Activated CD4-positive, alpha-beta T cell treated with anti-CD3 and anti-CD28 coated beads for 24 hours (primary cell): ENCODE data around the gene FGF21.
"Not testable (repeated sequence)": the region's sequence is repeated elsewhere in the genome, so short reads cannot be mapped to it uniquely, and the experiment has no call there.

Experiments used
- DNase-seq, 2 donors: peaks; one replicate each; pipeline ENCODE4 v3.0.0-alpha.2; 2020; ENCODE audit warnings: low read depth in 2 of 2

FGF21 gene, protein sequence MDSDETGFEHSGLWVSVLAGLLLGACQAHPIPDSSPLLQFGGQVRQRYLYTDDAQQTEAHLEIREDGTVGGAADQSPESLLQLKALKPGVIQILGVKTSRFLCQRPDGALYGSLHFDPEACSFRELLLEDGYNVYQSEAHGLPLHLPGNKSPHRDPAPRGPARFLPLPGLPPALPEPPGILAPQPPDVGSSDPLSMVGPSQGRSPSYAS

DNA sequence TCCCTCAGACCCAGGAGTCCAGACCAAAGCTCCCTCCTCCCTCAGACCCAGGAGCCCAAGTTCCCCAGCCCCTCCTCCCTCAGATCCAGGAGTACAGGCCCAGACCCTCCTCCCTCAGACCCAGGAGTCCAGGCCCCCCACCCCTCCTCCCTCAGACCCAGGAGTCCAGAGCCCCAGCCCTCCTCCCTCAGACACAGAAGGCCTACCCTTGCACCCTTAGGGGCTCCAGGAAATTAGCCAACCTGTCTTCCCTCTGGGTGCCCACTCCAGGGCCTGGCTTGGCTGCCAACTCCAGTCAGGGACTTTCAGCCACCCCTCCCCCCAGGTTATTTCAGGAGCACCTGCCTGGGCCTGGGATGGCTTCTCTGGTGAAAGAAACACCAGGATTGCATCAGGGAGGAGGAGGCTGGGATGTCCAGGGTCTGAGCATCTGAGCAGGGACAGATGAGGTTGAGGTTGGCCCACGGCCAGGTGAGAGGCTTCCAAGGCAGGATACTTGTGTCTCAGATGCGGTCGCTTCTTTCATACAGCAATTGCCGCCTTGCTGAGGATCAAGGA, at the start of gene FGF21:
Gene FGF21, plus strand, starts transcription at position 441 of the 558 bp plus-strand sequence. CDS start 713 bp downstream, outside the sequence.
- DNase-seq, result no peak

DNA sequence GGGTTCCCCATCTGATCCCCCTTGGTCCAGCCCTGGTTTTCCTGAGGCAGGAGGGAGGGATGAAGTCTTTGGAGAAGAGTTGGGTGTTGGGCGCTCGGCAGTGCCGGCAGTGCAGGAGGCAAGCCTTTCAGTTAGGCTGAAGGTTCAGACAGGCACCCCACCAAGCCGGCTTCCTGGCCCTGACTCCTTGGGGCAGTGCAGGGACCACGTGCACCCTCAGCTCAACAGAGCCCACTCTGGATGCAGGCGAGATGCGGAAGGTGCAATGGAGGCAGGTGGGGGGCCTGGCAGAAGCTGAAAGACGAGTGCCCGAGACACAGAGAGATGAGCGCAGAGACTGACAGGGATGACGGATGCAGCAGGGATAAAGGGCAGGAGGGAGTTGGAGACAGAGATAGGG, 46.9 kb upstream of the FGF21 start:
- DNase-seq, result no peak

DNA sequence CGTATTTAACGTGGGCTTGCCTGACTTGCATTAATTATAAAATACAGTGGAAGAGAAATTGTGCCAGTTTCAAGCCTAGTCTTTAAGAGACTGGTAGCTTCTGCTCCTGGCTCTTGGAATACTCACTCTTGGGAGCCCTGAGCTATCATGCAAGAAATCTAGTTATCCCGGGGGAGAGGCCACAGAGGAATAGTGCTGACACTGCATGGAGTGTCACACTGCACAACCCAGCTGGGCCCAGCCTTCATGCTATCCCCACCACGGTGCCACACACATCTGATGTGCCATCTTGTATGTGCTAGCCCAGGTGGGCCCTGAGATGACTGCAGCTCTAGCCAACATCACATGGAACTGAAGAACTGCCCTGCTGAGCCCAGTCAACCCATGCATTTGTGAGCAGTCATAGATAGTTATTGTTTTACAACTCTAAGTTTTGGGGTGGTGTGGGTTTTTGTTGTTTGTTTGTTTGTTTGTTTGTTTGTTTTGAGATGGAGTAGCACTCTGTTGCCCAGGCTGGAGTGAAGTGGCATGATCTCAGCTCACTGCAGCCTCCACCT, 44.1 kb upstream of the FGF21 start:
- DNase-seq, result no peak

DNA sequence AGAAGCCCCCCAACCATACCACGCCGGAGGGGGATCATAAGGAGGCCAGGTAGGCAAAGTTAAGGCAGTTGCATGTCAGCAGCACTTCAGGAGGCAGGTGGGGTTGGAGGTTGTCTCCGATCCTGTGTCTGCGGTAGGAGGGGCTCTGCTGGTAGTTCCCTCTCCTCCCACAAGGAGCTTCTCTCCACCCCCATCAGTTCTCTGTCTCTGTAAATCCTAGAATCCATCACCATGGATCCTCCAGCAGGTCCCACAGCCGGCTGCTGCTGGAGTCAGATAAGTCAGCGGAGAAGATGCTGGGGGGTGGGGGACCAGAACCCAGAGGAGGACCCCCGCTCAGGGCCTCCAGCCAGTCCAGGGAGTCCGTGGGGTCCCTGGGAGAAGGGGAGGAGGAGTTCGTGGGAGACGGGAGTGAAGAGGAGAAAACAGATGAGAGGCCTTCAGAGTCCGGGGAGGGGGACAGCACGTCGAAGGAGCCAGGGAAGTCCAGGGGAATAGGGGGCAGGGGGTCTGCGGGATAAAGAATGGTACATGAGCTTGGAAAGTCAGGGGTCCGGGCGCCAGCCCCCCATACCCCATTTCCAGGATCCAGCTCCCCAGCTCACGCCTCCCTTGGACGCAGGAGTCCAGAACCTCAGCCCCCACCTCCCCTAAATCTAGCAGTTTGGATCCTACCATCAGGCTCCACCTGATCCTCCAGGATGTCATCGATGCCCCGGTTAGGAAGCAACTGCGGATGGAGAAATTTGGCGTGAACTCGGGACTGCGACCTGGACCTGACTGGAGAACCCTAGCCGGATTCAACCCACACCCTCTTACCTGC, 42.1 kb upstream of the FGF21 start:
- DNase-seq, result no peak

DNA sequence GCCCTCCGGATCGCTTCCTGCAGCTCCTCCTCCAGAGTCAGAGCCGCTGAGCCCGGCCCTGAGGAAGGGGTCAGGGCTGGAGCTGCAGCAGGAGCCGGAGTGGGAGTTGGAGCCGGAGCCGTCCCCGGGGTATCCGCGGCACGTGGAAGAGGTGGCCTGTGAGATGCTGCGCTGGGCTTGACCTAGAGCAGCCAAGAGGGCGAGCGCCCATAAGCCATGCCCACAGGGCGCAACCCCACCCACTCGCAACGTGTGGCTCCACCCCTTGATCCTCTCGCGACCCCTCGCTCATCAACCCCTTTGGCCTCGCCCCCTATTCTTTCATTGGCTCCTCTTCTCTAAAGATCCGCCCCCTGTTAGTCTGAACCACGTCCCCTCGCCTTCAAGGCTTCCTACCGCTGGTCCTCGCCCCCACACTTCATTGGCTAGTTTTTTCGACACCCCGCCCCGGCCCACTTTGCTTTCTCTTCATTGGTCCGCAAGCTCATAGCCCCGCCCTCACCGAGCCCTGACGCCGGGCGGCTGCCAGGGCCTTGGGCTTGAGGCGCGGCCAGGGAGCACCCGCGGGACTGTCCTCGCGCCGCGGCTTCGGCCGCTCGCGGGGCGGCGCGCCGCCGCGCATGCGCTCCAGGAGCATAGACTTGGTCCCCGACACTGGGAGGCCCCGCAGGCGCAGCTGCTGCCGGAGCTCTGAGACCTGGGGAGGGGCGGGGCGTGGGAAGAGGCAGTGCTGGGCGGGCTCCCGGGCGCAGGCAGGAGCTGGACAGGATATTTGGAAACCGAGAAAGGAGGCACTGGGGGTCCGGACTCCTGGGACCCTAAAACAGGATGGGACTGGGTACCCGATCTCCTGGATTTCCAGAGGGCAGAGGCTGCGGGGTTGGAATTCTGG, 41.2 kb upstream of the FGF21 start:
- DNase-seq, result peak; percentile 92 to 96

DNA sequence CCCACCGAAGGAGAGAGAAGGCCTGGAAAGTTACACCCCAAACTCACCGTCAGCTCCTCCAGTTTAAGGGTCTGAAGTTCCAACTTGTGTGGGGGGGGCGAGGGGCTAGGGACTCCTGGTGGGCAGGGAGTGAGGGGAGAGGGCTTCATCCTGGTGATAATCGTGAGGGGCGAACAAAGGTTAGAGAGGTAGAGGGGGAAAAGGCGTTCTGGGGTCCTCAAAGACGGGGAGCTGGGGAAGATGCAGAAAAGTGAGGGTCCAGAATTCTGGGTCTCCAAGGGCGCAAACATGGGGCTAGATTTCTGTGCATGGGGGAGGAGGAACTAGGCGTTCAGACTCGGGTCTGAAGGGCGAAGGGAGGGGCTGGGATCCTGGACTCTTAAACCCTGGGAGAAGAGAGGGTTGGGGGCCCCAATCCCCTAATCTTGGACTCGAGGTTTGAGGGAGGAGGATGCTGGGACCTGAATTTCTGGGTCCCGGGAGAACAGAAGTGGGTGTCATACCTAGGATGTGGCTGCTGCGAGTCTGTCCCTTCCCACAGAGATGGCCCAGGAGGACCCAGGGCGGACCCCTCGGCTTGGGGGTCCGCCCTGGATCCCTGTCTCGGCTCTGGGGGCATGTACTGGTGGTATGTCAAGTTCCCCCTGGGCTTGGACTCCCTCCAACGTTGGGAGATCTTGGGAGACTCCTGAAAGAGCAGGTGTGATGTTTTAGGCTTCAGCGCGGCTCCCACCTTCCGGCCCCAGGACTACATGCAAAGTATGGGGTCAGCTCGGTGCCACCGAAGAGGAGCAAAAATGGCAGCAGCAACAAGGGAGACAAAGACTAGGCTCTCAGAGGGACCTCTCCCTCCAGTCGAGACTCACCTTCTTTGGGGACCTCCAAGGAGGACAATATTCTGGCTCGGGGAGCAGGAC, 40.3 kb upstream of the FGF21 start:
- DNase-seq, result no peak

DNA sequence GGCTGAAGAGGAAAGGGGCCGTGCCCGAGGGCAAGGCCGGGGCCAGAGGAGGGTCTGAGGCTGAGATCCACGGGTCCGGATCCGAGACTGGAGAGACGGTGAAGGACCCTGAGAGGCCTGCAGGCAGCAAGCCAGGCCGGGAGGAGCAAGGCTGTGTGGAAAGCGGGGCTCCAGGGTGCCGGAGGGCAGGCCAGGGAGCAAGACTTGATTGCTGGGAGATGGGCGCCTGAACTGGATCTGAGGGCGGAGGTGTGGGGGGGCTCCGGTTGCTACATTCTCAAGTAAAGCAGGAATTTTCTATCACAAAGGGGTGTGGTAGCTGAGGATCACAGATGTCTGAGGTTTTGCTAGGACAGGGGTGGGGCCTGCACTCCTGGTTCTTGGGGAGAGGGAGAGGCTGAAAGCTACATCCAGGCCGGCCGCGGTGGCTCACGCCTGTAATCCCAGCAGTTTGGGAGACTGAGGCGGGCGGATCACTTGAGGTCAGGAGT, 39.6 kb upstream of the FGF21 start:
- no peak for DNase-seq

DNA sequence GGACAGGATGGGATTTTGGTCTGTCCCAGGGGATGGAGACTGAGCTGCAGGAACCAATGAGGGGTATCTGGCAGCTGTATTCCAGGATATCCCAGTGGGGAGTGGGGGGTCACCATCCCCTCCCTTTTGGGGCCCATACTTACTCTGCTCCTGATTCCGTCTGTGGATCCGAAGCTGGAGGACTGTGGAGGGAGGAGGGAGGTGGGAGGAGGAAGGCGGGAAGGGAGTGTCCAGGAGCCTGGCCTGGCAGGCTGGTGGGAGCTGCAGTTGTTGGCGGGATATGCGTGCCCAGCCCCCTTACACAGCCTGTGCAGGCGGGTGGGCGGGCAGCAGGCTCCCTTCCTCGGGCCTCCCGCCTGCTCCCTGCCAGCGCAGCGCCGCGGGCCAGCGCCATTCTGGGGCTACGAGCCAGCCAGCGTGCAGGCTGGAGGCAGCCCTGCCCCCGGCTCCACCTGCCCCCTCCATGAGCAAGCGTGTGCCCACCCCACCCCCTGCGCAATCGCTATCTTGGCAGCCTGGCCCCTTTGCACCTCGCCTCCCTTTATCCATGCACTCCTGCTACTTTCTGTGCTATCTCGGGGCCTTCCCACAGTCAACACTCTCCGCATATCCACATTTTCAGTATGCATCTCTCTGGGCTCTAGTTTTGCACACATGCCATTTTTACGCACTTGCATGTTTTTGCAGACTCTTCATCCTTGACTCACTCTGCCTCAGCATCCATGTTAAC, 38.6 kb upstream of the FGF21 start:
- no peak for DNase-seq

DNA sequence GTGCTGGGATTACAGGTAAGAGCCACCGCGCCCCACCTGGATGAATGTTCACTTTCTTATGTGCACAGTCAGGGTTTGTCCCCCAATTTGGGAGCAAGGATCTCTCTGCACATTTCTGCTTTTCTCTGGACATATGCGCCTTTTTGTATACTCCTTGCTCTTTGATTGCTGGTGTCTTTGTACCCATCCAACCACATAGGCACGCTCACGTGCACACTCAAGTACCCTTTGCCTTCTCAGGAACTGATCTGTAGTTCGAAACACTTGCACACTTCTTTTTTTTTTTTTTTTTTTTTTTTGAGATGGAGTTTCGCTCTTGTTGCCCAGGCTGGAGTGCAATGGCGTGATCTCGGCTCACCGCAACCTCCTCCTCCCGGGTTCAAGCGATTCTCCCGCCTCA, 37.2 kb upstream of the FGF21 start:
- not testable (repeated sequence) for DNase-seq

DNA sequence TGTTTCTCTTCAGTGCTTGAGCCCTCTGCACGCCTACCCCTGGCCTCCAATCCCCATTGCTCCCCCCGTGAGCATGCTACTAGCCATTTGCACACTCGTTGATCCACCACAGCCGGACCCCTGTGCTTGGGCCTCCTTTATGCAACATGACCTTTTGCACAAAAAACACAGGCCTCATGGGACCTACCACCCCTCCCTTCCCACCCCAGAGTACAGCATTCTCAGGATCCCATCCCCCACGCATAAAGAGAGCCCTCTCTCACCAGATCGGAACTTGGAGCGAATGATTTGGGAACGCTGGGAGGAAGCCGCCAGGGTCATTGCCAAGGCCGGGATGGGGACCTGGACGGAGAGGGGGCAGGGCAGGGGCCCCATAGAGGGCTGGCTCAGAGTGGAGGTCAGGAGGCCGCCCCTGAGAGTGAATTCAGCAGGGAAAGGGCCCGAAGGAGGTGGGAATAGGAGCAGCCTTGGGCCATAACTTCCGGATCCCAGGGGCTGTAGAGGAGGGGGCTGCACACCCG, 36.6 kb upstream of the FGF21 start:
- DNase-seq, result no peak

DNA sequence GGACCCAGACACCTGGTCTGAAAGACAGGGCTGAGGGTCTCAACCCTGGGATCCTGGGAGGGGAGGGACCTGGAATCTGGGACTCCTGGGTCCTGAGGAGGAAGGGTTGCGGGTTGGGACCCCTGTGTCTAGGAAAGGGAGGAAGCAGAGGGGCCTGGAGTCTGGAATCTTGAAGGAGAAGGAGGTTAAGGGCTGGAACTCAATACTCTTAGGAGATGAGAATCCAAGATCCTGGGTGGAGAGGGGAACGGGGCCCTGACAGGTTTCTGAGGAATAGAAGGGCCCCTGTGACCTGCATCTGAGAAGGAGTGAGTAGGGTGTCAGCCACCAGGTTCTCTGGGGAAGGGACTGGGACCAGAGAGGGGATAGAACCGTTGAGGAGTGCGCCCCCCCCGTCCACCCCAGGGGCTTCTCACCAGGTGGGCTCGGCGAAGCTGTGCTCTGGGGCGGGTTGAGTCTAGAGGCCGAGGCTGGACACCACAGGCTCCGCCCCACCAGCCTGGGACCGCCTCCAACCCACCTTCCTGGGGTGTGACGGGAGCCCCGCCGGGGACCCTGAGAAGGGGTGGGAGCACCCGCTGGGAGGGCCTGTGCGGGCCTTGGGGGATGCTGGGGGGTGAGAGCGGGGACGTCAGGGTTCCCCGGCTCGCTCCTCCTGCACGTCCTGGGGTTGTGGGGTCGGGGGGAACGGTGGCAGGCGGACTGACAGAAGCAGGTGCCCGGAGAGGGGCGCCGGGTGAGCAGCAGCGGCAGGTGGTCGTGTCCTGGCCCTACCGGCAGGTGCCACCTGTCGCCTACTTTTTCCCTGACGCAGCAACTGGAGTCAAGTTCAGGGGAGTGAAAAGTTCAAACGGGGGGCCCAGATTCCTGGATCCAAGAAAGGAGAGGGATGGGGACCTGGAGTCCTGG, 35.8 kb upstream of the FGF21 start, which contains the start of gene MAMSTR:
Gene MAMSTR, minus strand, starts transcription at position 463 of the 909 bp plus-strand sequence. CDS start 694 bp downstream, outside the sequence.
- no peak for DNase-seq

DNA sequence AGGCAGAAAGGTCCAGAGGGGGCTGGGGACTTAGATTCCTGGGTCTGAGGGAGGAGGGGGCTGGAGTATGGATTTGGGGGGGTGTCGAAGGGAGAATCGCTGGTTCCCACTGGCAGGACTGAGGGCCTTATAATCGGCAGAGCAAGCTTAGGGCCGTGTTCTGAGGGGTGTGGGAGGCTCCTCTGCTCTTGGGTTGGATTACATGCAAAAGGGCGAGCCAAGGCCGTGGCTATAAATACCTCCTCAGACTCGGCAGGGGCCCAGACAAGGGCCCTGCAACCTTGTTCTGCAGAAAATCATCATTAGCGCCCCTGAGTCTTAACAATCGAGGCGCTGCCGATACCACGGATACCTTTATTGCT, 35.1 kb upstream of the FGF21 start:
- DNase-seq, result no peak

DNA sequence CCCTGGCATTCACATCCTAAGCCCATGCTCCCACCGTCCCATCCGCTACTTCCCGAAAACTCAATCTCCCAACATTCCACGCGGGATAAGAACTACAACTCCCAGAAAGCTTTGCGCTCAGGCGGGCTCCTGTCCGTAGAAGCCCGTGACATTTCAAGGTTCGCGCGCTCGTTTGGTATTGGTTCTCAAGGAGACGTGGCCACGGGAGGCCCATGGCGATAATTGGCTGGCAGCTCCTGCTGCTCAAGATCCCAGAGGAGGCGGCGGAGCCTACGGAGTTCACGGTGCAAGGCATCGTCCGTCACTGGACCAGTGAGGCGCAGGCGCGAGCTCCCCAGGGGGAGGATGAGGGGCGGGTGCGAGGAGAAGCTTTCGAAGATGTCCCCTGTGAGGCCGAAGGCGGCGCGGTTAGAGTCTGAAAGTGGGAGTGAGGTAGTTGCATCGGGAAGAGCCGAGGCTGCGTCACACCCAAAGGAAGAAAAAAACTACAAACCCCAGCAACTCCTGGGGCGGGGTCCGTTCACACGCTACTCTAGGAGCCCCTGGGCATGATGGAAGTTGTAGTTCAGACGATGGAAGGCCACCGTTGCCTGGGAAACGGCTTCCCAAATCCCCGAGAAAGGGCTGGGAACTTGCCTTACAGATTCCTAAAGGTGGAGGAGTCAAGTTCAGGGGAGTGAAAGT, 34.6 kb upstream of the FGF21 start:
- DNase-seq, result peak; percentile 86 to 88

DNA sequence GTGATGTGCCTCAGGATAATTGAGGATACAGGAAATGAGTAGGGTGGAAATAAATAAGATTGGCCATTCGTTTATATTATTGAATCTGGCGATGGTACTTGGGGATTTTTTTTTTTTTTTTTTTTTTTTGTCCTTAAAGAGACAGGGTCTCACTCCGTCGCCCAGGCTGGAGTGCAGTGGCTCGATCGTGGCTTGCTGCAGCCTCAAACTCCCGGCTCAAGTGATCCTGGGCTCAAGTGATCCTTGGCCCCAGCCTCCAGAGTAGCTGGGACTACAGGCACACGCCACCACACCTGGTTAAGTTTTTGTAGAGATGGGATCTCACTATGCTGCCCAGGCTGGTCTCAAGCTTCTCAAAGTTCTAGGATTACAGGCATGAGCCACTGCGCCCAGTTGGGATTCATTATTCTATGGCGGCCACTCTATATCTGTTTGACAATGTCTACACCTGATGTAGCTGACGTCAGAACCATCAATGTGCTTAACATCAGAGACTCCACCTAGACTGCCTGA, 33.1 kb upstream of the FGF21 start:
- no peak for DNase-seq

DNA sequence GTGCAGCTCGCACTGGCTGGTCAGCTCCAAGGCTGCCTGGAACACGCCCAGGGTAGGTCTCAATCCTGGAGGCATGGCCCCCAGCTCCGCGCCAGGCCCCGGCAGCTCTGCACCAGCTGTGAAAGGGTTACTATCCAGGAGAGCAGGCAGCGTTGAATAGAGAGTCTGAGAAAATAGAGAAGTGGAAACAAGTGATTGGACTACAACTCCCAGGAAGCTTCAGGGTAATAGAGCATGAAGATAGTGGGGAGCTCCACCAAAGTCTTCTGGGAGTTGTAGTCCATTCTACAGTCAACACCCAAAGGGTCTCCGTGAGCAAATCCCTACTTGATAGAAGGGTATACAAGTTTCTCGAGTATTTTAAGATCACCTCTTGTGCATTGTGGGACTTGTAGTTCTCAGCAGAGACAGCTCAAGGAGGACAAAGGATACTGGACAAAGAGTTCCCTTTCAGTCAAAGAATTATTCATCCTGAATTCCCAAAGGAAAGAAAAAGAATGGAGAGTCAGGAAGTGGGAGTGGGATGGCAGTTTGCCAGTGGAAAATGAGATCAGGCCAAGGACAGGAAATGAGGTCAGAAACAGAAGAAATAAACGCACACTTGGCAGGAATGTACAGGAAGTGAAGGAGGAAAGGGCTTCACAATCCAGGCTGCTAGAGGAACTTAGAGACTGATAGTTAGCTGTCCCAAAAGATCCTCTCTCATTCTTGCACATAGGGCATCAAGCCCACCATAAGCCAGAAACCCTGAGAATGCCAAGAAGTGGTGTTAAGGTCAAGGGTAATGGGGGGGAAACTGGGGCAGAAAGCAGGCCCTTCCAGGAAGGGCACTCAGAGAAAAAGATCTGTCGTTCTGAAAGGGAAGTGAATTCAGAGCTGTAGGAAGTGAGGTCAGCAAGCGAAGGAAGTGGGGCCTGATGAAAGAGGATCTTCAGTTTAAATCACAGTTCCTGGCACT, 30.2 kb upstream of the FGF21 start:
- no peak for DNase-seq

DNA sequence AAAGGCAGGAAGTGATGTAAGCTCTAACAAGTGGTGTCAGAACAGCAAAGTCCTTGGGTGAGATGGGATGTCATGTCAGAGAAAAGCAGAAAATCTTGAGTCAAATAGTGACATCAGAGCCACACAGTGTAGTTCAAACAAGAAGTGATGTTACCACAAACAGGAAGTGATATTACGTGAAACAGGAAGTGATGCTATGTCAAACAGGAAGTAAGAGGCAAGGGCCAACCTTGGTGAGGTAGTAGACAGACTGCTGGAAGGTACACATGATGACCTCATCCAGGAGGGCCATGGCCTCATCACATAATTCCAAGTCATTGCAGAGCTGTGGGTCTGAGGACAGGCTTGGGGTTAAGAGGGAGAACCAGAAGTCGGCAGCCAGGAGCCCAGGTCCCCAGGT, 28.8 kb upstream of the FGF21 start:
- DNase-seq, result no peak
